Astrocyte of the spinal cord (primary cell): ENCODE measurements around the gene NT5DC1.

Source experiments
- DNase-seq: peaks from one replicate; pipeline ENCODE4 v3.0.0; 2011; ENCODE audit warnings: low read depth, low spot score
- H3K4me3 ChIP-seq: 2 replicates; pipeline ENCODE4 v1.5.1; 2011; ENCODE audit warnings: low read depth, mild to moderate bottlenecking, low read length, moderate library complexity
- CTCF ChIP-seq: IDR thresholded peaks from 2 replicates; pipeline ENCODE4 v1.5.1; 2012; ENCODE audit warnings: low read depth, mild to moderate bottlenecking, low read length, inconsistent platforms
- in situ Hi-C: cut with HindIII; loops from 2 replicates; pipeline ENCODE4 v1.10.0; 2017; ENCODE audit warnings: low sequenced_read_pairs

NT5DC1 gene

GRCh38 chr6:116289876-116290275, 189.2 kb downstream of the NT5DC1 start:
- no peak for TF ChIP-seq CTCF
- in situ Hi-C loops = no loop called here
- H3K4me3 ChIP-seq = no peak overlapping the region
- no peak for DNase-seq

GRCh38 chr6:116290799-116291198, 190.1 kb downstream of the NT5DC1 start:
- no peak for TF ChIP-seq CTCF
- DNase-seq = no peak
- in situ Hi-C loops = no loop called here
- H3K4me3 ChIP-seq = no peak overlapping the region

- no peak for TF ChIP-seq CTCF
- H3K4me3 ChIP-seq = no peak overlapping the region
- in situ Hi-C loops = no loop called here
- no peak for DNase-seq
These were observed 191.2 kb downstream of the NT5DC1 start for GRCh38 chr6:116291701-116292396.

- in situ Hi-C loops = no loop called here
- DNase-seq = no peak
- no peak overlapping the region for H3K4me3 ChIP-seq
- no peak for TF ChIP-seq CTCF
These were observed 191.9 kb downstream of the NT5DC1 start for GRCh38 chr6:116292553-116292952.

GRCh38 chr6:116298273-116298672, 197.6 kb downstream of the NT5DC1 start:
- in situ Hi-C loops = no loop called here
- no peak for TF ChIP-seq CTCF
- no peak for DNase-seq

GRCh38 chr6:116298973-116299372, 198.3 kb downstream of the NT5DC1 start:
- DNase-seq = no peak
- in situ Hi-C loops = no loop called here
- H3K4me3 ChIP-seq = no peak overlapping the region
- TF ChIP-seq CTCF = no peak

More at GRCh38 chr6:116298273-116298672, 197.6 kb downstream of the NT5DC1 start:
- H3K4me3 ChIP-seq = no peak overlapping the region
